HG03045 (cell line): ENCODE results near the gene DIP2C.

Experiments used
- ATAC-seq: cut with Tn5 transposase; IDR thresholded peaks from one replicate; pipeline ENCODE4 v1.9.1; 2021; ENCODE audit warnings: mild to moderate bottlenecking, moderate library complexity; ENCODE audit not compliant: unreplicated experiment

Gene DIP2C

DNA sequence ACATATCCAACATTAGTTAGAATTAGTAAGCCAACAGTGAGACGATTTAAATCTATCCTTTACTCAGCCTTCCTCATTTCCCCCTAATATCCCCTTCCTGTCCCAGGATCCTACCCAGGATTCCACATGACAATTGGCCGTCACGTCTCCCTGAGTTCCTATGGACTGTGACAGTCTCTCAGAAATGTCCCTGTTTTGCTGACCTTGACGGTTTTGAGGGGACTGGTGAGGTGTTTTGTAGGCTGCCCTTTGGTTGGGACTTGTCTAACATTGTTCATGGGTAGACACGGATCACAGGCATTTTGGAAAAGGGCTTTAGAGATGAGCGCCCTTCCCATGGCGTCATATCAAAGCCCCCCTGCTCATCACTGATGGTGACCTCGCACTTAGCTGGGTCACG, 391.4 kb downstream of the DIP2C start:
- ATAC-seq, result no peak

DNA sequence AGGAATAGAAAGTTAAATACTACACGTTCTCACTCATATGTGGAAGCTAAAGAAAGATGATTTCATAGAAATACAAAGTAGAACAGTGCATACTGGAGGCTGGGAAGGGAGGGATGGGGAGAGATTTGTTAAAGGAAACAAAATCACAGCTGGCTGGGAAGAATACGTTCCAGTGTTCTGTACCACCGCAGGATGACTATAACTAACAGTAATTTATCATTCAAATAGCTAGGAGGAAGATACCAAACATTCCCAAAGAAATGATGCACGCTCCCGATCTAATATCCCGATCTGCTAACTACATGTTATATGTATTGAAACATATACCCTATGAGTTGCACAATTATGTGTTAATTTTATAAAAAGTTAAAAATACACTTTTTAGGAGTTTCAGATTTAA, 391.9 kb downstream of the DIP2C start:
- ATAC-seq, result no peak

- ATAC-seq, result no peak
Observed at GRCh38 chr10:293636-294035, 395.8 kb downstream of the DIP2C start.

- no peak for ATAC-seq
Observed at GRCh38 chr10:290026-290725, 399.3 kb downstream of the DIP2C start.

GRCh38 chr10:289581-289980, 399.9 kb downstream of the DIP2C start:
- no peak for ATAC-seq

- ATAC-seq, result no peak
Observed at GRCh38 chr10:288316-289200, 400.9 kb downstream of the DIP2C start.

DNA sequence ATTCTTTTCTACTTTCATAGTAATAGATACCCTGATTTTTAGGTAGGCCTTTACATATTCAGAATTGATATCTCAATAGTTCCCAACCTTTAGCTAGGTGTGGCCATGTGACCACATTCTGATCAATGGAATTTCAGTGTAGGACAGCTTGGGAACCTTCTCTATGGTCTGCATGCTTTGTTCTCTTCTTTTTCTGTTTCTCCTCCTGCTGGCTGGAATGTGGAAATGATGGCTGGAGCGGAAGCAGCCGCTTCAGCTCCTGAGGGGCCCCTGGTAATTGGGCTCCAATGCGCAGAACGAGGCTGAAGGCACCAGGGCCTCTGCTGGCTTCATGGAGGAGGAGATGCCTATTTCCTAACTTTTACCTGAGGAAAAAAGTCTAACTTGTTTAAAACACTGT, 401.7 kb downstream of the DIP2C start:
- ATAC-seq, result no peak

DNA sequence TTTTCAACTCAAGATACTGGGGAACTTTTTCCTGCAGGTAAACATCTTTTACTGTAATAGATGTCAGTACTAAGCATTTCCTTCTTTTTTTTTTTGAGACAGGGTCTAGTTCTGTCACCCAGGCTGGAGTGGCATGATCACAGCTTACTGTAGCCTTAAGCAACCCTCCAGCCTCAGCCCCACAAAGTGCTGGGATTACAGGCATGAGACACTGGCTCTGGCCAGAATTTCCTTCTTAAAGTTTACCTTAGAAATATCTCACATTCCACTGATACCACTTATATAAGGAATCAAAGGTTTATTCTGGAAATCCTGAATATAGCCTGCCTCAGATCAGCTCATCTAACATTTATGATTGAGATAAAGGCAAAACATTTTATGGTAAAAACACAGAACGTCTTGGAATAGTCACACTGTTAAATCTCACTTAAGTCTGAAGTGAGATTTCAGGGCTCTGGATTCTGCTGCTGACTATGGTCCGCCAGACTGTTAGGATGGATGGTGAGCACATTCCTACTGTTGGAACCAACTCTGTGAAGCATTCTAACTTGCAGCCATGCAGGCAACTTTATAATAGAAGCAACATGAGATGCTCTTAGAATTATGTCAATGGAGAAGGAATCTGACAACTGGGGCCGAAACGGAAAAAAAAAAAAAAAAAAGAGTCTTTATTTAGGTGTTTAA, 402.3 kb downstream of the DIP2C start:
- no peak for ATAC-seq

- no peak for ATAC-seq
Observed at GRCh38 chr10:285216-285615, 404.3 kb downstream of the DIP2C start.

DNA sequence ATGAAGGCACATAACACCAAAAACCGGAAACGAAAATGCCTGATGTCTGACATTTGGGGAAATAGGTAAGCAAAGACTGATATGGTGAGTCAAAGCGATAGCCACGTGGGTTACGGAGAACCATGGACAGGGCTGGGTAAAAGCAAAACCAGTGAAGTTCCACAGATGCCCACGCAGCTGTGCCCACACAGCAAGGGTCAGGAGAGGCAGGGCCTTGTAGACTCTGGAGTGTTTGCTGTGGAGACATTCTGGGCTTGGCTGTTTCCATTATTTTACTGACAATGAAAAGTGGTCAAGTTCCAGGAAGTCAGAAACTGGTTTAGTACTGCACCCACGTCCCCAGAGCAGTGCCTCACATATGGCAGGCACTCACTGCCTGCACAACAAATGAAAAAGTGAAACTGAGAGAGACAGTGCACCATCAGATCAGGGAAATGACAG, 405.5 kb downstream of the DIP2C start:
- peak; percentile 86 for ATAC-seq

GRCh38 chr10:283140-283479, 406.4 kb downstream of the DIP2C start:
- no peak for ATAC-seq

DNA sequence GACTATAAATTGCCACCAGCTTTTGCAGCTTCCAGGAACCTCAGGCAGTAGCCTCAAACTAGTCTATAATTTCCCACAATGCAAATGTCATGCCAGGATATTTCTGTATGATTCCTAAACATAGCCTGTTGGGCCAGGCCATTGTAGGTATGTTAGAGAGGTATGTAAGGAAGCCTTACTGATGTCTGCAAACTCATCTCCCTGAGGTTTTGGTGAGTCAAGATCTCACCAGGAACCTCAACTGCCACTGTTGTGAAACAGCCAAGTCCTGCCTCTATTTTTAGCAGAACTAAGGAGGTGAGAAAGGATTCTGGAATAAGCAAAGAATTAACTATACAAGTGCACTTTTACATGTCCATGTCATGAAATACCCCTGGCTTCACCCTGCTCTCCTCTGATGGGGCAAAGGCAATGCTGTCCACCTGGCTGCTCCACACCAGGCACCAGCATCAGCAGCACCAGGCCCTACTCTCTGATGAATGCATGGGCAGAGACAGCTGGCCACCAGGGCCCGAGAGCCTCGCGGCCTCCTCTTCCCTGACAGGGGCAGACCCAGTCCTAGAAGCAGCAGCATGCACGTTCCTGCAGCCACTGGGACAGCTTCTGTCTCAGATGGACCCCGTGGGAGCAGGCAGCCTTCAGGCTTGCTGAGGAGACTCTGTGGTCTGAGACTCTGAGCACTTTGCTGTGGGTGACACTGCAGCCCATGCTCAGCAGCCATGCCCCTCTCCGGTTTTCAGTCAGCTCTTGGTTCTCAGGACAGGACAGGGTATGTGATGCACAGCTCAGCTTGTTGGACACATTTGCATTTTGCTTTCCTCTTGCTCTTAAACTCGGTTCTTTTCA, 407.0 kb downstream of the DIP2C start:
- ATAC-seq, result no peak

DNA sequence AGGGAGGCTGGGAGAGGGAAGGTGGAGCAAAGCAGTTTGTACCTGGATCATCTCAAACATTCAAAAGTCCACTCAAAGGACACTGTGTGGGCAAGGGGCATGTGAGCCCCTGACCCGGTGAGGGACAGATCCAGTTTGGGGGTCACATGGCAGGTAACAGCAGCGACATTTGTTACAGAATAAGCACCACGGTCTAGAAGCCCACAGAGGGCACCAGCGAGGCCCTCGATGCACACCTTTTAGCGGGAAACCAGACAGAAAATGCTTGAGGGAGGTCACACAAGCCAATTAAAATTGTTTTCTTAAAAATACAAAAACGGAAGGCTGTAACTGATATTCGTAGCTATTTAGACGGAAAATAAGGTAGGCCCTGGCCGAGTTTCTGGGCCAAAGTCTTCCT, 409.8 kb downstream of the DIP2C start:
- no peak for ATAC-seq

DNA sequence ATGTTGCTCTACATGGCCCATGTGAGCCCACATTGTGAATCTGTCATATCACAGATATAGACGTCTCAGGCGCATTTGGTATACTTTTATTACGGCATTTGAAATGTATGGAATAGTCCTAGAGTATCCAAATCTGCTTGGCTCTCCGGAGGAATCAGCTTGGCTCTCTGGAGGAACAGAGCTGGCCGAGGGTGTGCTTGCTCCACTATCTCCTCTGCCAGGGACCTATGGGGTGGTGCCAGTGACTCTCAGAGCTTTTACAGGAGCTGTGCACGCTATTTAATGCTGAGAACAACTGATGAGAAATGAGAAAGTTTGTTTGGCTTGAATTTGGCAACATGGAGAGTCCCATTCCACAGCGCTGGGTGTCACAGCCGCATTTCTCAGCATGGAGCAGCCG, 410.2 kb downstream of the DIP2C start:
- ATAC-seq, result no peak

DNA sequence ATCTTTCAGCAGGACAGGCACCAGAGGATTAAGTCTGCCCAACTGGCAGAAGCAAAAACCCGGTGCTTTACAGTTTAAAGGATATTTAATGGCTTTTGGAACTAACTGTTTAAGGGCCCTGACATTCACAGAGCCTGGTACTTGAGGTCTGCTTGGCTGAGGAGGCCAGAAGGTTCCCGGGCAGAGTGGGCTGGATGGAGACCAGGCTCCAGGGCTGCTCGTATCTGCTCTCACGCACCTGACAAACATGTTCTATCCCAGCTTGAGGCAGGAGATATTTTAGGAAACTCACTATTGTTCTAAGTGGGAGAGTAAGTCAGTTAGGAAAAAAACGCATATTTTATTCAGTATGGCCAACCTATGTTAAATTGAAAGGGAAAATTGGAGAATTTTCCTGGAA, 410.8 kb downstream of the DIP2C start:
- no peak for ATAC-seq

DNA sequence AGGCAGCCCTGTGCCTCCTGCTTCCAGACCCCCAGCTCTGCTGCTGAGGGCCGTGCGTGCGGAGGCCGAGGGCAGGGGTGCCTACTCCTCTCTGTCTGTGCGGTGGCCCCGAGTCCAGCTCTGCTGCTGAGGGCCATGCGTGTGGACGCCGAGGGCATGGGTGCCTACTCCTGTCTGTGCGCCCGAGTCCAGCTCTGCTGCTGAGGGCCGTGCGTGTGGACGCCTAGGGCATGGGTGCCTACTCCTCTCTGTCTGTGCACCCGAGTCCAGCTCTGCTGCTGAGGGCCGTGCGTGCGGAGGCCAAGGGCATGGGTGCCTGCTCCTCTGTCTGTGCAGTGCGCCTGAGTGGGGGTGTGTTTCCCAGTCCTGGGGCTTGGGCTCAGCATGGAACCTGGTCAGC, 411.5 kb downstream of the DIP2C start:
- no peak for ATAC-seq

- ATAC-seq, result no peak
Observed at GRCh38 chr10:275680-276079, 413.8 kb downstream of the DIP2C start.

- no peak for ATAC-seq
Observed at GRCh38 chr10:274866-275265, 414.6 kb downstream of the DIP2C start.

- no peak for ATAC-seq
Observed at GRCh38 chr10:273088-273487, 416.4 kb downstream of the DIP2C start.

DNA sequence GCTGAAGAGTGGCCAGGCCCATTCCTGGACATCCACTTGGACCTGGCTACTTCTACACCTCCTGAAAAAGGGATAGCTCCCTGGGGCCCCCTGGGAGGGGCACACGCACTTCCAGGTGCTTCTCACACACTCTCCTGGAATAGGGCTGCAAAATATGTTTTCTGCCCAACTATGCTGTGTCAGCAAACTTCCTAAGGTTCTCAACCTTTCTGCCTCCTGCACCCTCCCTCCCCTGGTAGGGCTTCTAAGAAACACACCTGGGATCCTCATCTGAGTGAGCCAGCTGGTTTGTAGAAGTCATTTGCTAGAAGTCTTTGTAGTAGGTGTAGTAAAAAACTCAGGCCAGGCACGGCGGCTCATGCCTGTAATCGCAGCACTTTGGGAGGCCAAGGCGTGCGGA, 417.7 kb downstream of the DIP2C start:
- no peak for ATAC-seq

GRCh38 chr10:271201-271600, 418.3 kb downstream of the DIP2C start:
- ATAC-seq, result no peak
